Measurements from ENCODE around the gene CDH5. TPM values are rescaled to one million over a fixed set of nuclear protein-coding genes. Genes with fewer than 3 reads are reported as not detected.

CDH5 gene
- total and polyA plus RNA-seq, 2 of the 8 experiments (the other 6 are each of a cell fraction or from before 2014, with no cell fraction given) = 0.32 TPM

DNA sequence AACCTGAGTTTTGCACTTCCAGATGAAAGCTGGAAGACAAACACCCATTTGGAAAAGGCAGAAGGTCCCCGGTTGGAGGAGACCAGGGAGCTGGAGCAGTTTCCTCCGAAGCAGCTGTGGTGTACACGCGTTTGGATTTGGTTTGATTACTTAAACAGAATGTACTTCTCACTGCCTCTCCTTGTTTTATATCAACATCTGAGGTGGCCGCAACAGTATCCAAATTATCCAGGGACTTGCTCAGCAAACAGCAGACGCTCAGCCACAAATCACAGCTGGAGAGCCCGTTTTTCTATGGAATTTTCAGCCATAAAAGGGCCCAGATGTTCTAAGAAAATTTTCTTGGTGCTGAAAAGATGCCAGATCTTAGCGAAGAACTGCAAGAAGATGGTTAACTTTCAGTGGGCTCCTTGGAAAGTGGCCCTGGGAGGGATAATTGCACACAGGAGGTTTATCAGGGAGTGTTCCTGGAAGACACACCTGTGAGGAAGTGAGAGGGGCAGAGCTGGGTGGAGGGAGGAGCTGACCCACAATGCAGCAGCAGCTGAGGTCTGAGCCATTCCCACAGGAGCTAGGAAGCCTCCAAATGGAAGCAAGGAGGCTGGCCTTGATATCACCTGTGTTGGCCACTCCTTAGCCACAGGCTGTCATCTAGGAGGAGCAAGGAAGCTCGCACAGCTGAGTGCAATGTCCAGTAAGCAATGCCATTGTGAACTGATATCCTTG is 28.9 kb upstream of the CDH5 start:
- Histone ChIP-seq H2BK12ac (ENCODE audit: low read depth, low read length) (no peak overlapping the region), H4K20me1 (replicated peaks in 1 of 2; ENCODE audit: control insufficient read depth in 1 of 2, insufficient read depth in 2 of 2, low read length in 2 of 2) (no peaks in the 10 kb centered on the region), H3K14ac (ENCODE audit: insufficient read length) (no peak overlapping the region), H3K18ac (ENCODE audit: extremely low read depth, low read length) (no peak overlapping the region), H3K36me3 (ENCODE audit: control insufficient read depth in 2 of 4, insufficient read depth in 4 of 4, low read length in 3 of 4) (no peaks in the 10 kb centered on the region), H4K91ac (replicated peaks; ENCODE audit: insufficient read length, low read length) (no peak overlapping the region), H2BK15ac (ENCODE audit: low read length) (no peak overlapping the region), H3K27me3 (replicated peaks in 1 of 4; ENCODE audit: control insufficient read depth in 3 of 4, extremely low read depth in 1 of 4, insufficient read depth in 3 of 4, low read length in 3 of 4) (no peaks in the 10 kb centered on the region), H3K4ac (replicated peaks; ENCODE audit: insufficient read length, low read depth, low read length) (no peak overlapping the region), H3K9me3 (ENCODE audit: insufficient read depth in 2 of 2, low read depth in 1 of 2, low read length in 1 of 2) (no peaks in the 10 kb centered on the region), H2AK5ac (ENCODE audit: low read depth, low read length) (no peak overlapping the region), H3K23ac (ENCODE audit: insufficient read length) (no peak overlapping the region), H3K4me1 (replicated peaks in 1 of 4; ENCODE audit: control insufficient read depth in 3 of 4, insufficient read depth in 4 of 4, low read length in 3 of 4) (peaks cover 0 to 3% (median under 1%) of the 10 kb centered on the region in 4 experiments; a peak in 2 of 7 replicates), H3K4me2 (ENCODE audit: insufficient read depth in 1 of 2, low read depth in 2 of 2, low read length in 2 of 2) (no peak overlapping the region), H4K5ac (ENCODE audit: insufficient read length, low read depth, low read length) (no peak overlapping the region), H2BK20ac (ENCODE audit: low read length) (no peak overlapping the region), H2AFZ (ENCODE audit: low read length) (no peak overlapping the region), H4K8ac (ENCODE audit: extremely low read depth, insufficient read depth, low read length) (no peak overlapping the region), H3K9ac (replicated peaks in 1 of 4; ENCODE audit: extremely low read depth in 1 of 4, low read depth in 3 of 4, low read length in 3 of 4) (no peak overlapping the region), H2BK5ac (ENCODE audit: low read depth, low read length) (no peak overlapping the region), H3K79me2 (ENCODE audit: control insufficient read depth in 1 of 2, insufficient read depth in 2 of 2, low read length in 2 of 2) (no peaks in the 10 kb centered on the region), H3K56ac (replicated peaks; ENCODE audit: insufficient read length, low read depth, low read length) (no peak overlapping the region), H3K4me3 (ENCODE audit: extremely low read depth in 1 of 4, insufficient read depth in 2 of 4, low read depth in 3 of 4, low read length in 4 of 4) (no peak overlapping the region), H3K27ac (ENCODE audit: low read depth, low read length) (no peak overlapping the region), H3K79me1 (ENCODE audit: low read depth, low read length) (no peaks in the 10 kb centered on the region), H2BK120ac (replicated peaks; ENCODE audit: low read depth, low read length) (no peak overlapping the region), H3K23me2 (ENCODE audit: low read depth, low read length) (no peaks in the 10 kb centered on the region; the same call in 1 of the 2 replicates)
- ChIA-PET POLR2A (ENCODE audit: partially characterized antibody) (no interaction called here), CTCF (ENCODE audit: partially characterized antibody) (interaction anchor here (0.6 to 13.5 kb wide), 3 partner anchors 14 to 62 kb away, joined by 3 to 271 read pairs (median 193); no protein-coding TSS in a partner anchor)
- no peak for DNase-seq (ENCODE audit: low read depth in 1 of 2, low spot score in 2 of 2)
- 92% methylated on average over 9 of the region's 9 CpGs; no CpG with 5 or more reads in 1 of the 2 experiments for WGBS, 2 experiments (ENCODE audit: extremely low coverage in 1 of 2, insufficient coverage in 1 of 2, insufficient read length in 1 of 2, insufficient replicate concordance in 2 of 2, low coverage in 1 of 2, low lambda C conversion rate in 2 of 2, missing lambda C conversion rate in 1 of 2)
- TF ChIP-seq EZH2 (IDR thresholded peaks at IDR 0.05; ENCODE audit: low read depth, low read length, severe bottlenecking) (no peak), SP2 (IDR thresholded peaks at IDR 0.05; ENCODE audit: low read length) (no peak), CBX5 (IDR thresholded peaks at IDR 0.05; ENCODE audit: low read depth, low read length) (no peak), HDAC6 (IDR thresholded peaks at IDR 0.05; ENCODE audit: low read depth, low read length) (no peak), CTBP2 (IDR thresholded peaks at IDR 0.05; ENCODE audit: borderline replicate concordance, insufficient read depth, insufficient read length, low read length) (no peak), RFX5 (IDR thresholded peaks at IDR 0.05; ENCODE audit: borderline replicate concordance, low read depth, low read length) (no peak), HDAC2 (IDR thresholded peaks at IDR 0.05; ENCODE audit: borderline replicate concordance in 1 of 2, low read depth in 2 of 2, low read length in 2 of 2) (no peak), EGR1 (IDR thresholded peaks at IDR 0.05; ENCODE audit: borderline replicate concordance, low read depth, low read length) (no peak), SIN3A (conservative IDR thresholded peaks at IDR 0.05 in 1 of 2, IDR thresholded peaks at IDR 0.05 in 1 of 2; ENCODE audit: low read depth in 1 of 2, low read length in 2 of 2) (no peak)
- FAIRE-seq = no peak
